Muscle of leg (tissue), 11 donors: ENCODE measurements around the gene MAPK8IP1. TPM values are rescaled to one million over a fixed set of nuclear protein-coding genes. Genes with fewer than 3 reads are reported as not detected.

Experiments used
- DNase-seq: peaks from one replicate; pipeline ENCODE4 v3.0.0; 2013
- H3K27ac ChIP-seq: one replicate; pipeline ENCODE4 v1.5.1; 2013; ENCODE audit warnings: mild to moderate bottlenecking, low read length, control low read depth
- H3K27me3 ChIP-seq: one replicate; pipeline ENCODE4 v1.6.1; 2013; ENCODE audit warnings: low read length; ENCODE audit not compliant: control insufficient read depth, insufficient read depth
- H3K36me3 ChIP-seq: one replicate; pipeline ENCODE4 v1.6.1; 2013; ENCODE audit warnings: low read length; ENCODE audit not compliant: control insufficient read depth, insufficient read depth
- H3K4me1 ChIP-seq: one replicate; pipeline ENCODE4 v1.6.1; 2013; ENCODE audit warnings: low read length; ENCODE audit not compliant: control insufficient read depth, insufficient read depth
- H3K4me3 ChIP-seq: one replicate; pipeline ENCODE4 v1.5.1; 2013; ENCODE audit warnings: low read length, control low read depth
- H3K9me3 ChIP-seq: replicated peaks from 2 replicates; pipeline ENCODE4 v1.6.1; 2013; ENCODE audit warnings: low read depth, low read length; ENCODE audit not compliant: control insufficient read depth
- WGBS: methylation state at CpG from one replicate; pipeline ENCODE4 v1.1.5; 2013; ENCODE audit warnings: missing lambda C conversion rate; ENCODE audit not compliant: insufficient coverage; 5-methylcytosine and 5-hydroxymethylcytosine counted together
- polyA plus RNA-seq, 8 donors: library from polyadenylated mRNA; unstranded; fragments of 120-200 nt; gene quantifications; one replicate each; pipeline versions ENCODE4 v1.2.1 to v1.2.3, GENCODE V29; 2013; ENCODE audit warnings: inconsistent platforms in 1 of 8, low replicate concordance in 1 of 8; ENCODE audit not compliant: insufficient read length in 8 of 8, insufficient read depth in 1 of 8
- total RNA-seq: library from RNA; stranded (reverse); fragments of 120-200 nt; gene quantifications from one replicate; pipeline ENCODE4 v1.2.4, GENCODE V29; 2013

MAPK8IP1 gene
- total and polyA plus RNA-seq, 9 donors = 26.5 to 54.3 (median 35.0) TPM

DNA sequence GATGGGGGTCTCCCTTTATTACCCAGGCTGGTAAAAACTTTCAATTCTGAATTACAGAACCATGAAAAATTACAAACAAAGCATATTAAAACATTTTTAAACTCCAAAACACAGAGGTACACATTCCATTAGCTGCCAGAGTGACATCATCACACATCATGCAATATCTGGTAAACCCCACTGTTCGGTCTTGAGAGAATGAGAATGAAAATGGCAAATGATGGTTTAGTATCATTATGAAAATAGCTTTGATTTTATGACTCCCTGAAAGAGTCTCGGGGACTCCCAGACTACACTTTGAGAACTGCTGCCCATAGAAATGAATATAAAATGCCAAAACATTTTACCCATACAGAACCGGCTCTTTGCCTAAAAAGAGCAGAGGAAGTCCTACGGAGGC lies 55.8 kb downstream of the MAPK8IP1 start:
- H3K36me3 ChIP-seq = peaks cover 44% of the 10 kb centered on the region
- no peak overlapping the region for H3K27ac ChIP-seq
- no peaks in the 10 kb centered on the region for H3K27me3 ChIP-seq
- no peaks in the 10 kb centered on the region for H3K9me3 ChIP-seq
- DNase-seq = no peak
- no CpG with 5 or more reads among the region's 4 CpGs for WGBS
- no peaks in the 10 kb centered on the region for H3K4me1 ChIP-seq
- no peak overlapping the region for H3K4me3 ChIP-seq

DNA sequence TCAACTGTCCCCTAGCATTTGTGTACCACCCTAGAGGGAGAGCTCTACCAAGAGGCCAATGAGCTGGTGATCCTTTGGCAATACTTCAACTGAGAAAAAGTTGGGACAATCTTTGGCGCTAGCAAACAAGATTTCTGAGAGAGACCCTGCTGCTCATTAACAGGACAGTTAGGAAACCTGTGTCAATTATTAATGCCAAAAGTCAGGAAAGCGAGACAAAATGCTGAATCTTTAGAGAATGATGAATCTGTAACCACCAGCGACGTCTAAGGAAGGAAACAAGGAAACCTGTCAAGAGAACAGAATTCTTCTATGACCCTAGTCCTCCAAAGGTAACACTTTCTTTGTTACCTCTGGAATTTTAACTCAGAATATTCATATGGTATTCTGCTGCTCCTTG lies 56.9 kb downstream of the MAPK8IP1 start:
- Histone ChIP-seq H3K9me3 (no peaks in the 10 kb centered on the region), H3K4me1 (no peaks in the 10 kb centered on the region), H3K27ac (no peak overlapping the region), H3K4me3 (no peak overlapping the region), H3K36me3 (peaks cover 46% of the 10 kb centered on the region), H3K27me3 (no peaks in the 10 kb centered on the region)
- DNase-seq = no peak
- WGBS = 63% methylated on average over 1 of the region's 4 CpGs

DNA sequence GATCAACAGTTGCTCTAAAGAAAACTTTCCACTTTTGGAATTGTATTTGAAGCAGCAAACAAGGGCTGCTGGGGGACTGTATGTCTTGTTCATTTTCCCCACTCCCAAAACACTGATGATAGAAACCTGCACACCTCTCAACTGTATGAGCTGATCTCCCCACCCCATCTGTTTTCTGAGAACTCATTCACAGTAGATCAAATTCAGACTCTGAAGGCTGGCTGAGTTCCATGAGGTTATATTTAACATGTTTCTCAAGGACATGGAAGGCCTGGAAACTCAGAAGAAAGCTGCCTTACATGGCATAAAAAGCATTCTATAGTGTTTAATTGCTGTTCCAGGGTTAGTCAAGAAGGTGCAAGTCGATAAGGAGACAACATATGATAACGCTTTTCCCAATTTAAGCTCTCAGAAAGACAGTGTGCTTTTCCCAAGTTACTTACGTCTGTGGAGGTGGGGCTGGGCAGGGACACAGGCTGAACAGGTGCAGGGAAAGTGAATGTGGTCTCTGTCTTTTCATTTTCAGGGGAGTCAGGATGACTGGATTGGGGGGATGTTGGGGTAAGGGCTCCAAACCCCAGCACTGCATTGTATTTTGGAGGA lies 60.0 kb downstream of the MAPK8IP1 start:
- H3K4me3 ChIP-seq = no peak overlapping the region
- no peaks in the 10 kb centered on the region for H3K4me1 ChIP-seq
- peak; percentile 42 for DNase-seq
- peak overlapping the region; percentile 39 for H3K27ac ChIP-seq
- 83% methylated on average over 3 of the region's 3 CpGs for WGBS
- no peaks in the 10 kb centered on the region for H3K27me3 ChIP-seq
- peaks cover 65% of the 10 kb centered on the region for H3K36me3 ChIP-seq
- H3K9me3 ChIP-seq = no peaks in the 10 kb centered on the region

DNA sequence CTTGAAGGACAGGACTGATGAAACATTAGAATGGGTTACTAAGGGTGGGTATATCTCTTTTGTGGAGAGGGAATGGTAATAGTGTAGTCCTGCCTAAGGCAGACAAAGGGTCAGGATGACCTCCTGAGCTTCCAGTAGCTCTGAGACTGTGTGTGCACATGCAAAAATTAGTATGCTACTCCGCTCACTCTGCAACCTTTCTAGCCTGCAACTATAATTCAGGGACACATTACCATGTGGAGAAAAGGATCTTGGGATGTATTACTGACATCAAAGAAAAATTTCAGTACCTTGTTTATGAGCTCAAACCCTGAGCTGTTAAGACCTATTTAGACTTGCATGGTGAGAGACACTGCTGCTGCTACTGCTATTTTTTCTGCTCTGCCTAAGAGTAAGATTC lies 62.4 kb downstream of the MAPK8IP1 start:
- no peak for DNase-seq
- H3K9me3 ChIP-seq = no peaks in the 10 kb centered on the region
- H3K36me3 ChIP-seq = peaks cover 63% of the 10 kb centered on the region
- no peak overlapping the region for H3K4me3 ChIP-seq
- H3K27ac ChIP-seq = no peak overlapping the region
- H3K27me3 ChIP-seq = no peaks in the 10 kb centered on the region
- no peaks in the 10 kb centered on the region for H3K4me1 ChIP-seq
- no CpG with 5 or more reads among the region's 1 CpG for WGBS

DNA sequence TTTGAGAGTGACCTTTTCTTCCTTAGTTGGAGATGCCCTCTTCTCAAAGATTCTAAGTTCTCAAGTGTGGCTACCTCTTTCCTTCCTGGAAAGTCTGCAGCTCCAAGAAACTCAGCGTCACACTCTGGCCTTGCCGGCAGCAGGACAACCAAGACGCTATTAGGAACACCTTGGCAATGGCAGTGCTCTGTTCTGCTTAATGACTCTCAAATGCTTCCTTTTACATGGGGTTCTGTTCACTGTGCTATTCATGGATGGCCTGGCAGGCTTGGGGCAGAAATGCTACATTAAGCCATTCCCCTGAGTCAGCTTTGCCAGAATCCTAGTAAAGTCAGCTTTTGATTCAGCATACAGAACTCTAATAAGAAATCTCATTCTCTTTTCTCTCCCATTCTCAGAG lies 62.9 kb downstream of the MAPK8IP1 start:
- no peaks in the 10 kb centered on the region for H3K4me1 ChIP-seq
- no peaks in the 10 kb centered on the region for H3K27me3 ChIP-seq
- no peaks in the 10 kb centered on the region for H3K9me3 ChIP-seq
- WGBS = 54% methylated on average over 3 of the region's 3 CpGs
- DNase-seq = no peak
- H3K4me3 ChIP-seq = no peak overlapping the region
- peaks cover 62% of the 10 kb centered on the region for H3K36me3 ChIP-seq
- no peak overlapping the region for H3K27ac ChIP-seq

DNA sequence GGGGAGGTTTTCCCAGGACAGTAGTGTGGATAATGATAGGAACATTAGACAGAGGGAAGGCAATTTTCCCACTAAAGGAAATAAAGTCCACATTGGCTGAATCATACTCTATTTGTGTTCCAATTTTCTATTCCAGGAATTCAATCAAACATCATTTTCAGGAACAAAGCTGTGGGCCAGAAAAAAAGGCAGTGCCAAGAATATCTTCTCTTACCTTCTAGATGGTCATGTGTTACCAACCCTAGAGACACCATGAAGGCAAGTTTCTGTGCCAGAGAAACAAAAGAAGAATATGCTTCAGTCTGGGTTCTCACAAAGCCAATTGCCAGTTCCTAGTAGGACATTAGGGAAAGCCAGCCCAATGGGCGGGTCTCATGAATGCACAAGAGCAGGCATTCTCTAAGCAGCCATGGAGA lies 64.5 kb downstream of the MAPK8IP1 start:
- no peak overlapping the region for H3K4me3 ChIP-seq
- H3K36me3 ChIP-seq = peaks cover 54% of the 10 kb centered on the region
- no peaks in the 10 kb centered on the region for H3K4me1 ChIP-seq
- H3K27ac ChIP-seq = no peak overlapping the region
- peak; percentile 60 for DNase-seq
- H3K27me3 ChIP-seq = no peaks in the 10 kb centered on the region
- no peaks in the 10 kb centered on the region for H3K9me3 ChIP-seq
- WGBS = 100% methylated on average over 1 of the region's 1 CpG

Other genes starting within 250 kb of the MAPK8IP1 start
- 6.7 TPM for gene CHST1, start 220.0 kb upstream of the MAPK8IP1 start, total RNA-seq
- gene CHST1, start 220.0 kb upstream of the MAPK8IP1 start, polyA plus RNA-seq = 10 to 100 TPM; 12.0 to 22.0 (median 18.2) TPM
- 2.9 TPM for gene SLC35C1, start 80.5 kb upstream of the MAPK8IP1 start, total RNA-seq
- gene SLC35C1, start 80.5 kb upstream of the MAPK8IP1 start, polyA plus RNA-seq = 10 to 100 TPM in 1 of 8 donors, 1 to 10 TPM in 7; 6.7 to 11.6 (median 8.8) TPM
- gene CRY2, start 38.2 kb upstream of the MAPK8IP1 start, total RNA-seq = 28.3 TPM
- 10 to 100 TPM; 24.1 to 29.3 (median 25.3) TPM for gene CRY2, start 38.2 kb upstream of the MAPK8IP1 start, polyA plus RNA-seq
- gene FREY1, start 21.6 kb downstream of the MAPK8IP1 start, total RNA-seq = 0.35 TPM
- under 1 TPM in 4 of 8 donors, not detected in 4; 0.21 to 0.46 (median 0.26) TPM for gene FREY1, start 21.6 kb downstream of the MAPK8IP1 start, polyA plus RNA-seq
- gene PEX16, start 32.2 kb downstream of the MAPK8IP1 start, total RNA-seq = 13.8 TPM
- 10 to 100 TPM; 11.1 to 16.3 (median 14.2) TPM for gene PEX16, start 32.2 kb downstream of the MAPK8IP1 start, polyA plus RNA-seq
- 0.75 TPM for gene LARGE2, start 37.0 kb downstream of the MAPK8IP1 start, total RNA-seq
- gene LARGE2, start 37.0 kb downstream of the MAPK8IP1 start, polyA plus RNA-seq = 1 to 10 TPM in 1 of 8 donors, under 1 TPM in 7; 0.24 to 4.4 (median 0.58) TPM
- 21.4 TPM for gene PHF21A, start 235.8 kb downstream of the MAPK8IP1 start, total RNA-seq
- gene PHF21A, start 235.8 kb downstream of the MAPK8IP1 start, polyA plus RNA-seq = 10 to 100 TPM; 30.1 to 44.4 (median 32.1) TPM